ENCODE results near the gene TOGARAM1.

Gene TOGARAM1

DNA sequence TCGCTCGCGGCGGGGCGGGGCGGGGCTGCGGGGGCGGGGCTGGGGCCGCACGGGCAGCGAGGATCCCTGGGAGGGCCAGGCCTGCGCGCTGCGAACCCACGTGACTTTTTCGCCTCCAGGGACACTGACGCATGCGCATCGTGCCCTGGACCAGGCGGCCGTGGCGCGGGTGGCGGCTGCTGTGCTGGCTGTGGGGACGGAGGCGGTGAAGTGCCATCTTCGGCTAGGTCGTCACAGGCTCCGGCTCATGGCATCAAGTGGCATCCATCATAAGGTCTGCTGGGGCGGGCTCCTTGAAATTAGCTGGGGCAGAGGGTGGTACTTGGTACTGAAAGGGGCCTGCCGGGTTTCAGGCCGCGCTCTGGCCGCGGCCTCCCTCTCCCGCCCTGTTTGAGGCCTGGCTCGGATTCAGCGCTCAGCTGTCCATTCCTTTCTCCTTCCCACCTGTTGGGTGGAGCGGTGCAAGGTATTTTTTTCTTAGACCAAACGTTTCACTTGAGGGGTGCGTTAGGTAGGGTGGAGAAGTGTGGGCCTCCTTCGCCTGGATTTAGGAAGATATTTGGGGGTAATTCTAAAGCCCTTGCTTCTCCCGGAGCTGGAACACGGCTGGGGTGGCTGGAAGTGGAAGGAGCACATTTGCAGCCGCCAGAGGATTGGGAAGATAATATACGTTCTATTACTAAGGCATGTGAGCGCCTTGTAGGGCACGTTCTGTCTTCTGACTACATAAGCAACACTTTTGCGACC lies 122.2 kb downstream of the TOGARAM1 start, which contains the start of gene PRPF39:
TSS of gene PRPF39 (plus strand) at position 141 of the 747 bp plus-strand sequence. CDS start 11,124 bp downstream, outside the sequence.
- Histone ChIP-seq H3K27me3 (ENCODE audit: insufficient read depth, insufficient read length) (no peaks in the 10 kb centered on the region), H3K4me1 (ENCODE audit: insufficient read depth, insufficient read length) (no peaks in the 10 kb centered on the region), H3K36me3 (ENCODE audit: insufficient read depth, insufficient read length, low read length) (peaks cover 2% of the 10 kb centered on the region), H3K4me3 (ENCODE audit: insufficient read length, low read depth) (peak within 1 kb of the TSS; percentile 70), H3K9ac (ENCODE audit: insufficient read length, low read depth) (peak within 1 kb of the TSS; percentile 93), H3K9me3 (ENCODE audit: insufficient read depth, low read length) (no peaks in the 10 kb centered on the region)
- DNase-seq (ENCODE audit: low read depth, low spot score), result peak; percentile 70
- TF ChIP-seq YY1 (IDR thresholded peaks at IDR 0.05; ENCODE audit: insufficient read depth, insufficient read length) (no peak), SUZ12 (IDR thresholded peaks at IDR 0.05; ENCODE audit: extremely low read depth, insufficient read depth, insufficient read length) (no peak), ZNF274 (IDR thresholded peaks at IDR 0.05; ENCODE audit: low read depth, low read length) (no peak)

DNA sequence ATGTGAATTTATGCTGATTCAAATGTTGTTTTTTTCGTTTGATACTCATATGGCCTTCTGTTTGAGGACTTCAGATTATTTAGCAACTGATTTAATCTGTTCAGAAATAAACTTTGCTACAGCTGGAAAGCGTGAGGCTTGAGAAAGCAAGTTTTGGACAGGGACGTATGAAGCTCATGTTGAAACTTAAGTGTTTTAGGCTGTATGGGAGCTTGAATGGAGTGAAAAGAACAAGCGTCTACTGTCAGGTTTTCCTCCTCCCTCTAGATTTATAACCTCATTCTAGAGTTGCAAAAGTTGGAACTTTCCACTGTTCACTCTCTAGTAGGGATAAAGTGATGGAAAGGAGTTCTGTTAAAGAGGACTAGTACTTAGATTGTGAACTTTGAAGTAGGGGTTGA lies 123.0 kb downstream of the TOGARAM1 start:
- Histone ChIP-seq H3K36me3 (ENCODE audit: insufficient read depth, insufficient read length, low read length) (peaks cover 2% of the 10 kb centered on the region), H3K9ac (ENCODE audit: insufficient read length, low read depth) (peak overlapping the region; percentile 93), H3K27me3 (ENCODE audit: insufficient read depth, insufficient read length) (no peaks in the 10 kb centered on the region), H3K4me1 (ENCODE audit: insufficient read depth, insufficient read length) (no peaks in the 10 kb centered on the region), H3K4me3 (ENCODE audit: insufficient read length, low read depth) (peak overlapping the region; percentile 70), H3K9me3 (ENCODE audit: insufficient read depth, low read length) (no peaks in the 10 kb centered on the region)
- no peak for DNase-seq (ENCODE audit: low read depth, low spot score)
- no peak for TF ChIP-seq YY1 (IDR thresholded peaks at IDR 0.05; ENCODE audit: insufficient read depth, insufficient read length)
- TF ChIP-seq ZNF274 (IDR thresholded peaks at IDR 0.05; ENCODE audit: low read depth, low read length), result no peak
- no peak for TF ChIP-seq SUZ12 (IDR thresholded peaks at IDR 0.05; ENCODE audit: extremely low read depth, insufficient read depth, insufficient read length)

DNA sequence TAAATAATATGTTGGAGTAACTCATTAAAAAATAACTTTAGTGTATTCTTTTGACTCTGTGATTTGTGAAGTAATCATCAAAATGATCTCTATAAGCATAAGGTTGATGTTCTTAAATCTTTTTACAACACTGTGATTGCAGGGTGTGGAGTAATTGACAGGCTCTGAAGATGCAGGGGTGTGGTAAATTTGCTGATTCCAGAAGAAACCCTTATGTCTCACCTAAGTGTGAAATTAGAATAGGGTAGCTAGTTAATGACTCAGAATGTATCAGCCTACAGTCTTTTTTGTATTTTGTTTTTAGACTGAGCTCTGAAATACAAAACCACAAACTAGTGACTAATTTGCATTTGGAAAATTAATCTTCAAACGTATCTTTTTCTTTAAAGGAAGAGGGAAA lies 127.8 kb downstream of the TOGARAM1 start:
- H3K36me3 ChIP-seq (ENCODE audit: insufficient read depth, insufficient read length, low read length), result peaks cover 17% of the 10 kb centered on the region
- no peaks in the 10 kb centered on the region for H3K9me3 ChIP-seq (ENCODE audit: insufficient read depth, low read length)
- H3K4me3 ChIP-seq (ENCODE audit: insufficient read length, low read depth), result no peak overlapping the region
- no peak for DNase-seq (ENCODE audit: low read depth, low spot score)
- H3K9ac ChIP-seq (ENCODE audit: insufficient read length, low read depth), result no peak overlapping the region
- TF ChIP-seq YY1 (IDR thresholded peaks at IDR 0.05; ENCODE audit: insufficient read depth, insufficient read length), result no peak
- no peak for TF ChIP-seq SUZ12 (IDR thresholded peaks at IDR 0.05; ENCODE audit: extremely low read depth, insufficient read depth, insufficient read length)
- TF ChIP-seq ZNF274 (IDR thresholded peaks at IDR 0.05; ENCODE audit: low read depth, low read length), result no peak
- no peaks in the 10 kb centered on the region for H3K27me3 ChIP-seq (ENCODE audit: insufficient read depth, insufficient read length)
- no peaks in the 10 kb centered on the region for H3K4me1 ChIP-seq (ENCODE audit: insufficient read depth, insufficient read length)

DNA sequence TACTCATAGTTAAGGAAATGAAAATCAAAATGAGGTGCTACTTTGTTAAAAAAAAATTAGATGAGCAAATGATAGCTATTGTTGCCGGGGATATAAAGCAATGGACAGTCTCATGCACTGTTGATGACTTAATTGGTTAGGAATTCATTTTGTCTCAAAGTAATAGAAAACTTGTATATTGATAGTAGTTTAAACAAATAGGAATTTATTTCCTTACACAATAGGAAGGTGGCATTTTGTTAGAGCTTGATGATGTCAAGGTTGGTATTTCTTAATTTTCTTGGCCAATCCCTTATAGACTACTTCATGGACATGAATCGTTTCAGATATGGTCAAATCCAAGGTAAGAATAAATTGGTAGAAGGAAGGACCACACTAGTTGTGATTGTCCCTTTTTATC lies 129.7 kb downstream of the TOGARAM1 start:
- Histone ChIP-seq H3K9me3 (ENCODE audit: insufficient read depth, low read length) (no peaks in the 10 kb centered on the region), H3K4me3 (ENCODE audit: insufficient read length, low read depth) (no peak overlapping the region), H3K4me1 (ENCODE audit: insufficient read depth, insufficient read length) (no peaks in the 10 kb centered on the region), H3K27me3 (ENCODE audit: insufficient read depth, insufficient read length) (no peaks in the 10 kb centered on the region), H3K36me3 (ENCODE audit: insufficient read depth, insufficient read length, low read length) (peaks cover 32% of the 10 kb centered on the region), H3K9ac (ENCODE audit: insufficient read length, low read depth) (no peak overlapping the region)
- DNase-seq (ENCODE audit: low read depth, low spot score), result no peak
- TF ChIP-seq SUZ12 (IDR thresholded peaks at IDR 0.05; ENCODE audit: extremely low read depth, insufficient read depth, insufficient read length) (no peak), YY1 (IDR thresholded peaks at IDR 0.05; ENCODE audit: insufficient read depth, insufficient read length) (no peak), ZNF274 (IDR thresholded peaks at IDR 0.05; ENCODE audit: low read depth, low read length) (no peak)

DNA sequence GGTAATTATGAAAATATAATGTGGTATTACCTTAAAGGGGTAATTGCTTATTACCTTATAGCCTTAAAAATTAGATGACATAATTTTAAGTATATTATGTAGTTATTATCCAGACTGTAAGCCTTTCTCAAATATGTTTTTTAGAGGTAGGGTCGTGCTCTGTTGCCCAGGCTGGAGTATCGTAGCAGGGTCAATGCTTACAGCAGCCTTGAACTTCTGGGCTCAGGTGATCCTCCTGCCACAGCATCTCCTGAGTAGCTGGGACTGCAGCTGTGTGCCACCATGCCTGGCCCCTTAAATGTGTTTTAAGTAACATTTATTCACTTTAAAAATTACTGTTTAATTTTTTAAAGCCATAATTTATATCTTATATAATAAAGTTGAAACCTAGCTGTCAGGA lies 132.3 kb downstream of the TOGARAM1 start:
- Histone ChIP-seq H3K36me3 (ENCODE audit: insufficient read depth, insufficient read length, low read length) (peaks cover 46% of the 10 kb centered on the region), H3K9me3 (ENCODE audit: insufficient read depth, low read length) (no peaks in the 10 kb centered on the region), H3K4me3 (ENCODE audit: insufficient read length, low read depth) (no peak overlapping the region), H3K27me3 (ENCODE audit: insufficient read depth, insufficient read length) (no peaks in the 10 kb centered on the region), H3K9ac (ENCODE audit: insufficient read length, low read depth) (no peak overlapping the region), H3K4me1 (ENCODE audit: insufficient read depth, insufficient read length) (no peaks in the 10 kb centered on the region)
- no peak for DNase-seq (ENCODE audit: low read depth, low spot score)
- TF ChIP-seq YY1 (IDR thresholded peaks at IDR 0.05; ENCODE audit: insufficient read depth, insufficient read length) (no peak), SUZ12 (IDR thresholded peaks at IDR 0.05; ENCODE audit: extremely low read depth, insufficient read depth, insufficient read length) (no peak)

DNA sequence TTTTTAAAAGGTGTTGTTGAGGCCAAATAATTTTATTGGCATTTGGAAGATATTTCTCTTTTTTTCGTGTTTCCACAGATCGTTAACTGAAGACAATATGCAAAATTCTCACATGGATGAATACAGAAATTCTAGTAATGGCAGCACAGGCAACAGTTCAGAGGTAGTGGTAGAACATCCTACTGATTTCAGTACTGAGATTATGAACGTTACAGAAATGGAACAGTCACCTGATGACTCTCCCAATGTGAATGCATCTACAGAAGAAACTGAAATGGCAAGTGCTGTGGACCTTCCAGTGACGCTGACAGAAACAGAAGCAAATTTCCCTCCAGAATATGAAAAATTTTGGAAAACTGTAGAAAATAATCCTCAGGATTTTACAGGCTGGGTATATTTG lies 133.2 kb downstream of the TOGARAM1 start:
- H3K36me3 ChIP-seq (ENCODE audit: insufficient read depth, insufficient read length, low read length), result peaks cover 51% of the 10 kb centered on the region
- H3K27me3 ChIP-seq (ENCODE audit: insufficient read depth, insufficient read length), result no peaks in the 10 kb centered on the region
- H3K9me3 ChIP-seq (ENCODE audit: insufficient read depth, low read length), result no peaks in the 10 kb centered on the region
- no peak overlapping the region for H3K4me3 ChIP-seq (ENCODE audit: insufficient read length, low read depth)
- no peak for DNase-seq (ENCODE audit: low read depth, low spot score)
- no peak overlapping the region for H3K9ac ChIP-seq (ENCODE audit: insufficient read length, low read depth)
- no peaks in the 10 kb centered on the region for H3K4me1 ChIP-seq (ENCODE audit: insufficient read depth, insufficient read length)
- no peak for TF ChIP-seq YY1 (IDR thresholded peaks at IDR 0.05; ENCODE audit: insufficient read depth, insufficient read length)

DNA sequence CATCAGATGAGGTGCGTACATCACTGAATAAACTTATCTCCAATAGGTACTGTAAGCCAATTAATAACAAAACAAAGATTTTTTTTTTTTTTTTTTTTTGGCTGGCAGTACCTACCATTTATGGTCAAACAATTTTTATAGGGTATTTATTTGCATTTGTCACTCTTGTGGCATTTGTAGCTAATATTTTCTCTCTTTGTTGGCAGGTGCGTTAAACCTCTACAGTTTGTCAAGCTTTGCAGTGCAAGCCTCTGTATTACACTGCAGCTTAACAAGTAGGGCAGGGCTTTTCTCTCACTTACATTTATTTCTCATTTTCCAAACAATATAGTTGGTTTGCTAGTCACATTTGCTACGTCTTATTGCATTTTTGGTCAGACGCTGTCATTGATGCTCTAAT lies 134.2 kb downstream of the TOGARAM1 start:
- TF ChIP-seq SUZ12 (IDR thresholded peaks at IDR 0.05; ENCODE audit: extremely low read depth, insufficient read depth, insufficient read length) (no peak), ZNF274 (IDR thresholded peaks at IDR 0.05; ENCODE audit: low read depth, low read length) (no peak), YY1 (IDR thresholded peaks at IDR 0.05; ENCODE audit: insufficient read depth, insufficient read length) (no peak)
- H3K4me1 ChIP-seq (ENCODE audit: insufficient read depth, insufficient read length), result no peaks in the 10 kb centered on the region
- no peak overlapping the region for H3K9ac ChIP-seq (ENCODE audit: insufficient read length, low read depth)
- DNase-seq (ENCODE audit: low read depth, low spot score), result no peak
- H3K27me3 ChIP-seq (ENCODE audit: insufficient read depth, insufficient read length), result no peaks in the 10 kb centered on the region
- H3K36me3 ChIP-seq (ENCODE audit: insufficient read depth, insufficient read length, low read length), result peaks cover 55% of the 10 kb centered on the region
- H3K4me3 ChIP-seq (ENCODE audit: insufficient read length, low read depth), result no peak overlapping the region
- no peaks in the 10 kb centered on the region for H3K9me3 ChIP-seq (ENCODE audit: insufficient read depth, low read length)
